Caco-2 (cell line): ENCODE measurements around the gene ABCC3. TPM values are rescaled to one million over a fixed set of nuclear protein-coding genes. Genes with fewer than 3 reads are reported as not detected.
"Not testable (repeated sequence)": the region's sequence is repeated elsewhere in the genome, so short reads cannot be mapped to it uniquely, and the experiment has no call there.

ENCODE experiments used
- BruUV-seq: library from RNA; stranded (reverse); fragments of 400-500 nt; replicated peaks from 2 replicates; lab custom pipeline; 2021; lab: Mats Ljungman, UMichigan
- CTCF ChIA-PET: fragments of 300-600 bp; sonication (Branson Sonifier 250); formaldehyde crosslinking; loops from one replicate; lab custom pipeline; 2022; ENCODE audit warnings: antibody characterized with exemption; lab: Charles Lee
- POLR2A ChIA-PET: fragments of 300-600 bp; sonication (Branson Sonifier 250); formaldehyde crosslinking; loops from one replicate; lab custom pipeline; 2022; ENCODE audit warnings: antibody characterized with exemption; lab: Charles Lee
- DNase-seq, 2 experiments: peaks; one replicate each; pipeline versions ENCODE4 v3.0.0 to v3.0.0-alpha.2; 2020 to 2022
- H3K27me3 ChIP-seq: replicated peaks from 2 replicates; pipeline ENCODE4 v1.6.0; 2011; ENCODE audit warnings: low read length; ENCODE audit not compliant: control insufficient read depth, insufficient read depth
- H3K36me3 ChIP-seq: 2 replicates; pipeline ENCODE4 v1.5.1; 2011; ENCODE audit warnings: low read length; ENCODE audit not compliant: control insufficient read depth, insufficient read depth
- H3K4me1 ChIP-seq: fragments of 250-450 bp; sonication (Bioruptor Pico); 2 replicates; pipeline ENCODE4 v1.5.1; 2020; ENCODE audit warnings: mild to moderate bottlenecking
- H3K4me3 ChIP-seq: 2 replicates; pipeline ENCODE4 v1.5.1; 2011; ENCODE audit warnings: low read depth, mild to moderate bottlenecking, control low read depth, low read length
- H3K9me3 ChIP-seq: fragments of 250-450 bp; sonication (Bioruptor Pico); 2 replicates; pipeline ENCODE4 v1.5.1; 2020; ENCODE audit warnings: mild to moderate bottlenecking, moderate library complexity
- H3K27ac Mint-ChIP-seq: one replicate; pipeline ENCODE4 v1.8.0; 2022; ENCODE audit warnings: mixed read lengths; ENCODE audit not compliant: unreplicated experiment
- H3K27me3 Mint-ChIP-seq: one replicate; pipeline ENCODE4 v1.8.0; 2022; ENCODE audit warnings: mixed read lengths; ENCODE audit not compliant: insufficient read depth, unreplicated experiment
- H3K36me3 Mint-ChIP-seq: one replicate; pipeline ENCODE4 v1.8.0; 2022; ENCODE audit warnings: mild to moderate bottlenecking, mixed read lengths; ENCODE audit not compliant: insufficient read depth, unreplicated experiment
- H3K4me1 Mint-ChIP-seq: one replicate; pipeline ENCODE4 v1.8.0; 2022; ENCODE audit warnings: low read depth, mixed read lengths; ENCODE audit not compliant: unreplicated experiment
- H3K4me3 Mint-ChIP-seq: one replicate; pipeline ENCODE4 v1.8.0; 2022; ENCODE audit warnings: mild to moderate bottlenecking, moderate library complexity, mixed read lengths; ENCODE audit not compliant: unreplicated experiment
- H3K9me3 Mint-ChIP-seq: one replicate; pipeline ENCODE4 v1.8.0; 2022; ENCODE audit warnings: mixed read lengths; ENCODE audit not compliant: unreplicated experiment
- CTCF ChIP-seq, 2 experiments: fragments of 200-600 bp in 1 of 2; IDR thresholded peaks; 1 replicate in 1 of 2; 2 replicates in 1 of 2; pipeline versions ENCODE4 v1.5.1 to v1.8.0; 2011 to 2022; ENCODE audit warnings: antibody characterized with exemption in 1 of 2, control low read depth in 1 of 2, inconsistent platforms in 1 of 2, low read depth in 1 of 2, low read length in 1 of 2, mild to moderate bottlenecking in 1 of 2, moderate library complexity in 1 of 2; ENCODE audit not compliant: insufficient read depth in 1 of 2, severe bottlenecking in 1 of 2, unreplicated experiment in 1 of 2
- intact Hi-C: fragments of 100-400 bp; cut with micrococcal nuclease; formaldehyde crosslinking; loops from one replicate; pipeline ENCODE4 v1.10.0; 2022; ENCODE audit not compliant: unreplicated experiment
- total RNA-seq: library from RNA; stranded (reverse); gene quantifications from 2 replicates; pipeline ENCODE4 v1.2.3, GENCODE V29; 2022

Gene ABCC3
- total RNA-seq, 1 experiment from 2014 or later, result 45.6 TPM

- peaks cover 37% of the 10 kb centered on the region for H3K4me1 ChIP-seq
- H3K27me3 ChIP-seq, result no peaks in the 10 kb centered on the region
- peaks cover 2% of the 10 kb centered on the region for H3K36me3 ChIP-seq
- no peaks in the 10 kb centered on the region for H3K9me3 Mint-ChIP-seq
- intact Hi-C loops, result no loop called here
- no TSS peak for BruUV-seq
- no peaks in the 10 kb centered on the region for H3K27me3 Mint-ChIP-seq
- H3K4me3 Mint-ChIP-seq, result no peak overlapping the region
- TF ChIP-seq CTCF (IDR thresholded peaks at IDR 0.05; ENCODE audit: insufficient read depth in 1 of 2, low read depth in 1 of 2, low read length in 1 of 2, severe bottlenecking in 1 of 2, unreplicated experiment in 1 of 2), result no peak
- CTCF ChIA-PET, result interaction anchor here (1.2 kb wide), 1 partner anchor 127 kb away, joined by 3 read pairs; no protein-coding TSS in a partner anchor
- H3K9me3 ChIP-seq, result no peaks in the 10 kb centered on the region
- peaks cover 34% of the 10 kb centered on the region for H3K4me1 Mint-ChIP-seq
- no peak overlapping the region for H3K4me3 ChIP-seq
- no peak overlapping the region for H3K27ac Mint-ChIP-seq
- POLR2A ChIA-PET, result no interaction called here
- peaks cover 6% of the 10 kb centered on the region for H3K36me3 Mint-ChIP-seq
- DNase-seq, result no peak
Observed at GRCh38 chr17:50677851-50678375, 43.2 kb downstream of the ABCC3 start.

- peaks cover 6% of the 10 kb centered on the region for H3K36me3 Mint-ChIP-seq
- BruUV-seq, result no TSS peak
- Histone ChIP-seq H3K9me3 (no peaks in the 10 kb centered on the region), H3K4me1 (peaks cover 49% of the 10 kb centered on the region), H3K36me3 (peaks cover 2% of the 10 kb centered on the region), H3K27me3 (no peaks in the 10 kb centered on the region), H3K4me3 (no peak overlapping the region)
- H3K9me3 Mint-ChIP-seq, result no peaks in the 10 kb centered on the region
- no peak overlapping the region for H3K4me3 Mint-ChIP-seq
- ChIA-PET POLR2A (no interaction called here), CTCF (interaction anchor here (0.7 to 2.1 kb wide), 11 partner anchors 14 to 128 kb away, joined by 3 to 8 read pairs (median 3); no protein-coding TSS in a partner anchor)
- no peak overlapping the region for H3K27ac Mint-ChIP-seq
- TF ChIP-seq CTCF (IDR thresholded peaks at IDR 0.05; ENCODE audit: insufficient read depth in 1 of 2, low read depth in 1 of 2, low read length in 1 of 2, severe bottlenecking in 1 of 2, unreplicated experiment in 1 of 2), result no peak
- DNase-seq, result no peak
- intact Hi-C loops, result no loop called here
- peaks cover 40% of the 10 kb centered on the region for H3K4me1 Mint-ChIP-seq
- H3K27me3 Mint-ChIP-seq, result no peaks in the 10 kb centered on the region
Observed at GRCh38 chr17:50679008-50679544, 44.4 kb downstream of the ABCC3 start.

- no peak overlapping the region for H3K4me3 Mint-ChIP-seq
- CTCF ChIA-PET, result interaction anchor here (1.5 to 2.1 kb wide), 4 partner anchors 13 to 129 kb away, joined by 4 to 13 read pairs (median 8); no protein-coding TSS in a partner anchor
- peaks cover 11% of the 10 kb centered on the region for H3K36me3 Mint-ChIP-seq
- POLR2A ChIA-PET, result no interaction called here
- Histone ChIP-seq H3K4me3 (no peak overlapping the region), H3K4me1 (peaks cover 59% of the 10 kb centered on the region), H3K27me3 (no peaks in the 10 kb centered on the region), H3K9me3 (no peaks in the 10 kb centered on the region), H3K36me3 (peaks cover 2% of the 10 kb centered on the region)
- peak overlapping the region; percentile 8 for H3K27ac Mint-ChIP-seq
- H3K27me3 Mint-ChIP-seq, result no peaks in the 10 kb centered on the region
- H3K4me1 Mint-ChIP-seq, result peaks cover 46% of the 10 kb centered on the region
- H3K9me3 Mint-ChIP-seq, result no peaks in the 10 kb centered on the region
- no peak for DNase-seq
- TF ChIP-seq CTCF (IDR thresholded peaks at IDR 0.05; ENCODE audit: insufficient read depth in 1 of 2, low read depth in 1 of 2, low read length in 1 of 2, severe bottlenecking in 1 of 2, unreplicated experiment in 1 of 2), result no peak
- no TSS peak for BruUV-seq
- intact Hi-C loops, result loop anchor here (2.0 kb wide), 1 partner anchor 15 kb away; no protein-coding TSS in a partner anchor
Observed at GRCh38 chr17:50680126-50680525, 45.4 kb downstream of the ABCC3 start.

- intact Hi-C loops, result loop anchor here (1.0 to 2.0 kb wide), 5 partner anchors 9 to 133 kb away; partner anchors contain the start of genes ABCC3 and SPATA20
- Mint-ChIP-seq H3K4me3 (peak overlapping the region; percentile 14), H3K36me3 (peaks cover 11% of the 10 kb centered on the region), H3K4me1 (peaks cover 49% of the 10 kb centered on the region), H3K27ac (peak overlapping the region; percentile 66)
- H3K27me3 Mint-ChIP-seq, H3K9me3 Mint-ChIP-seq, H3K9me3 ChIP-seq, BruUV-seq, H3K27me3 ChIP-seq, H3K4me3 ChIP-seq, H3K36me3 ChIP-seq, DNase-seq, POLR2A ChIA-PET: not testable (repeated sequence)
- H3K4me1 ChIP-seq, result peaks cover 65% of the 10 kb centered on the region
- CTCF ChIA-PET, result interaction anchor here (0.6 to 2.1 kb wide), 12 partner anchors 8 to 130 kb away, joined by 3 to 13 read pairs (median 4); no protein-coding TSS in a partner anchor
Observed at GRCh38 chr17:50680543-50681262, 46.0 kb downstream of the ABCC3 start.
